Measurements from ENCODE around the gene ING4. TPM values are rescaled to one million over a fixed set of nuclear protein-coding genes. Genes with fewer than 3 reads are reported as not detected.

The ING4 gene
- total and polyA plus RNA-seq, 5 donors from 2014 or later, result 34.6 to 90.6 (median 80.8) TPM

DNA sequence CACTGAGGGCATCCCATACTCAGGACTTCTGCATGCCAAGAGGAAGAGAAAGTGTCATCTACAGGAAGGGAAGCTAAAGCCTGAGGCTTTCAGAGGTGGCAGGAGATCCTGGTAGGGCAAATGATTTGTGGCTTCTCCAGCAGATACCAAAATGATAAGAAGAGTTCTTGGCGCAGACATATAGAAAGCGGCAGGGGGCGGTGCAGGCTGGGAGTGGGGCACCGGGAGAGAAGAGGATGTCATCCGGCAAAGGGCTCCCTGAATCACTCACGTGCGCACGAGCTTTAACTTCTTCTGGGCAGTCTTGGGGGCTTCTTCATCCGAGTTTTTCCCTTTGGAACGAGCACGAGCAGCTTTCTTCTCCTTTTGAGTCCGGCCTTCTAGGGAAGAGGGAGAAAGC, 10.5 kb downstream of the ING4 start:
- H3K4me3 Mint-ChIP-seq, result no peak overlapping the region
- no peaks in the 10 kb centered on the region for H3K27me3 ChIP-seq (ENCODE audit: control insufficient read depth, insufficient read depth, low read length)
- peak overlapping the region in 1 of 3 donors; percentile 74 for H3K27ac Mint-ChIP-seq
- no peaks in the 10 kb centered on the region for H3K27me3 Mint-ChIP-seq
- peaks cover 63% of the 10 kb centered on the region for H3K36me3 ChIP-seq (ENCODE audit: control insufficient read depth, insufficient read depth, low read length)
- ATAC-seq (ENCODE audit: low read depth in 2 of 2), result no peak
- peaks cover 30% of the 10 kb centered on the region for H3K36me3 Mint-ChIP-seq
- no peak for DNase-seq
- H3K4me1 ChIP-seq (ENCODE audit: control insufficient read depth, insufficient read depth, low read length, poor library complexity, severe bottlenecking), result no peaks in the 10 kb centered on the region
- no peaks in the 10 kb centered on the region for H3K9me3 ChIP-seq (ENCODE audit: control insufficient read depth in 2 of 2, low read length in 2 of 2)
- H3K9me3 Mint-ChIP-seq, result no peaks in the 10 kb centered on the region
- no peak overlapping the region for H3K4me3 ChIP-seq (ENCODE audit: low read depth, low read length)
- peaks cover 0 to 6% (median 0%) of the 10 kb centered on the region in 4 donors for H3K4me1 Mint-ChIP-seq
- no peak overlapping the region for H3K27ac ChIP-seq (ENCODE audit: insufficient read depth, low read length, poor library complexity, severe bottlenecking)

DNA sequence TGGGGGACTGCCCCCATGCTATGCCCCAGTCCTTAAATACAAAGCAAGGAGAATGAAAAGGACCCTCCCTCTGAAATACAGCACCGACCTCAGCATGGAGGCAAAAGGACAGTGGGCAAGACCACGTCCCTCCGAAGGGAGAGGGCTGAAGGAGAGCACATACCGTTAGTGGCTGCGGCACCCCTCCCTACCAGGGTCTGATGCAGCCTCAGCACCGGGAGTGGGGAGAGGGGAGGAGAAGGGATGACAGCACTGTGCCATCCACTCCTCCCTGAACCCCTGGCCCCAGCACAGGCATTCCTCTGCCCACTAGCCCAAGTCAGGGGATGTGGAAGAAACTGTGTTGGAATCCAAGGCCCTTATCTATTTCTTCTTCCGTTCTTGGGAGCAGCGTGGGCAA, 12.1 kb downstream of the ING4 start:
- DNase-seq, result no peak
- no peak overlapping the region for H3K4me3 Mint-ChIP-seq
- no peaks in the 10 kb centered on the region for H3K27me3 Mint-ChIP-seq
- peaks cover 51% of the 10 kb centered on the region for H3K36me3 ChIP-seq (ENCODE audit: control insufficient read depth, insufficient read depth, low read length)
- no peak overlapping the region for H3K27ac ChIP-seq (ENCODE audit: insufficient read depth, low read length, poor library complexity, severe bottlenecking)
- peaks cover 0 to 2% (median 0%) of the 10 kb centered on the region in 7 donors for H3K9me3 Mint-ChIP-seq
- no peaks in the 10 kb centered on the region for H3K27me3 ChIP-seq (ENCODE audit: control insufficient read depth, insufficient read depth, low read length)
- H3K36me3 Mint-ChIP-seq, result peaks cover 23% of the 10 kb centered on the region
- peak overlapping the region in 1 of 3 donors; percentile 47 for H3K27ac Mint-ChIP-seq
- H3K4me1 ChIP-seq (ENCODE audit: control insufficient read depth, insufficient read depth, low read length, poor library complexity, severe bottlenecking), result peaks cover 8% of the 10 kb centered on the region
- H3K9me3 ChIP-seq (ENCODE audit: control insufficient read depth in 2 of 2, low read length in 2 of 2), result no peaks in the 10 kb centered on the region
- H3K4me3 ChIP-seq (ENCODE audit: low read depth, low read length), result no peak overlapping the region
- peaks cover 0 to 14% (median 2%) of the 10 kb centered on the region in 4 donors for H3K4me1 Mint-ChIP-seq
- no peak for ATAC-seq (ENCODE audit: low read depth in 2 of 2)

- peak in 2 of 3 donors; percentile 12 to 45 for DNase-seq
- H3K27ac ChIP-seq (ENCODE audit: insufficient read depth, low read length, poor library complexity, severe bottlenecking), result no peak within 1 kb of the TSS
- peaks cover 12 to 14% of the 10 kb centered on the region in 2 experiments for H3K9me3 ChIP-seq (ENCODE audit: control insufficient read depth in 2 of 2, low read length in 2 of 2)
Observed at GRCh38 chr12:6647083-6647604, 15.8 kb downstream of the ING4 start, which contains the start of gene ACRBP. Gene ACRBP, minus strand, starts transcription at chr12:6647432. Its CDS starts 66 bp downstream, at chr12:6647366.

DNA sequence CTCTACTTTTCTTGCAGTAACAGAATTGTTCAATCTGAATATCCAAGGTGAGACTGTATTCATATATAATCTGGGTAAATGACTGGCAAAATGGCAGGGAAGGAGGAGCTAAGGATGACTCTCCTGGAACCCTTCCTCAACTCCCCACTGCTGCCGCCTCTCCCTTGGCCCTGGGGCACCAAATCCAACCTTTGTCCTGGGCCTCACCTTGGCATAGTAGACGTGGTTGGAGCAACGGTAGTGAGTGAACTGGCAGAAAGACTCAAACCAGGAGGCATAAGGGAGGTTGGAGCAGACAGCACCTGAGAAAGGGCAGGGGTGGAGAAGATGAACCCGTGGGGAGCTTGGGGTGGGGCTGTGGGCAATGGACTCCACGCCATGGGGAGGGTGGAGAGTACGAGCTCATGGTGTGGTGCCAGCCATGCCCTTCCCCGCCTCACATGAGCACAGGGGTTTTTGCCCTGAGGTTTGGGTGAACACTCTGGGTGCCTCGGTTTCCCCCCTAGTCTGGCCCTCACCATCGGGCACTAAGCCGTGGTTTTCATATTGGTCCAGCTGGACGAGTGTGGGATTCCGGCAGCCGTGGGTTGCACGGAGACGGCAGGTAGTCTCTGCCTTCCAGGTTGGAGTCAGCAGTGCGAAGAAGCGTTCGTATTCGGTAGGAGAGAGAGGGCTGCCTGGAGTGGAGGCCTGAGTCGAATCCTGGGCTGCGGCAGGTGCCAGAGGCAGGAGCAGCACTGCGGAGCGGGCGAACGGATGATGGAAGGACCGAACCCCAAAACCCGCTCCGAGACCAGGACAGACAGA, 16.4 kb downstream of the ING4 start:
- no peak for ATAC-seq (ENCODE audit: low read depth in 2 of 2)
- H3K4me3 ChIP-seq (ENCODE audit: low read depth, low read length), result no peak overlapping the region

More at GRCh38 chr12:6647083-6647604, 15.8 kb downstream of the ING4 start, which contains the start of gene ACRBP:
- Histone ChIP-seq H3K36me3 (ENCODE audit: control insufficient read depth, insufficient read depth, low read length) (peaks cover 18% of the 10 kb centered on the region), H3K4me1 (ENCODE audit: control insufficient read depth, insufficient read depth, low read length, poor library complexity, severe bottlenecking) (peaks cover 8% of the 10 kb centered on the region), H3K4me3 (ENCODE audit: low read depth, low read length) (no peak within 1 kb of the TSS), H3K27me3 (ENCODE audit: control insufficient read depth, insufficient read depth, low read length) (no peaks in the 10 kb centered on the region)
- no peaks in the 10 kb centered on the region for H3K27me3 Mint-ChIP-seq
- peak within 1 kb of the TSS in 2 of 3 donors; percentile 8 to 74 for H3K27ac Mint-ChIP-seq
- H3K36me3 Mint-ChIP-seq, result peaks cover 38% of the 10 kb centered on the region
- peak within 1 kb of the TSS in 3 of 4 donors; percentile 56 to 62 (median 57) for H3K4me3 Mint-ChIP-seq
- peaks cover 0 to 17% (median 3%) of the 10 kb centered on the region in 7 donors for H3K9me3 Mint-ChIP-seq
- H3K4me1 Mint-ChIP-seq, result peaks cover 0 to 18% (median 4%) of the 10 kb centered on the region in 4 donors
- peak; percentile 55 to 56 for ATAC-seq (ENCODE audit: low read depth in 2 of 2)

GRCh38 chr12:6644903-6645302, 18.0 kb downstream of the ING4 start:
- H3K4me1 Mint-ChIP-seq, result peaks cover 0 to 17% (median 5%) of the 10 kb centered on the region in 4 donors
- H3K27ac ChIP-seq (ENCODE audit: insufficient read depth, low read length, poor library complexity, severe bottlenecking), result no peak overlapping the region
- no peaks in the 10 kb centered on the region for H3K27me3 ChIP-seq (ENCODE audit: control insufficient read depth, insufficient read depth, low read length)
- DNase-seq, result no peak
- no peak for ATAC-seq (ENCODE audit: low read depth in 2 of 2)
- H3K36me3 Mint-ChIP-seq, result peaks cover 31% of the 10 kb centered on the region
- H3K36me3 ChIP-seq (ENCODE audit: control insufficient read depth, insufficient read depth, low read length), result no peaks in the 10 kb centered on the region
- peaks cover 0 to 17% (median 3%) of the 10 kb centered on the region in 7 donors for H3K9me3 Mint-ChIP-seq
- no peak overlapping the region for H3K4me3 ChIP-seq (ENCODE audit: low read depth, low read length)
- no peaks in the 10 kb centered on the region for H3K27me3 Mint-ChIP-seq
- H3K9me3 ChIP-seq (ENCODE audit: control insufficient read depth in 2 of 2, low read length in 2 of 2), result peaks cover 12 to 14% of the 10 kb centered on the region in 2 experiments
- peaks cover 8% of the 10 kb centered on the region for H3K4me1 ChIP-seq (ENCODE audit: control insufficient read depth, insufficient read depth, low read length, poor library complexity, severe bottlenecking)
- no peak overlapping the region for H3K4me3 Mint-ChIP-seq
- no peak overlapping the region for H3K27ac Mint-ChIP-seq

More for the DNA sequence above, 16.4 kb downstream of the ING4 start:
- H3K9me3 Mint-ChIP-seq, result peaks cover 0 to 17% (median 3%) of the 10 kb centered on the region in 7 donors
- peak overlapping the region in 3 of 4 donors; percentile 56 to 62 (median 57) for H3K4me3 Mint-ChIP-seq
- H3K36me3 ChIP-seq (ENCODE audit: control insufficient read depth, insufficient read depth, low read length), result peaks cover 15% of the 10 kb centered on the region
- peaks cover 12 to 14% of the 10 kb centered on the region in 2 experiments for H3K9me3 ChIP-seq (ENCODE audit: control insufficient read depth in 2 of 2, low read length in 2 of 2)
- peak overlapping the region in 1 of 3 donors; percentile 8 for H3K27ac Mint-ChIP-seq
- H3K27me3 ChIP-seq (ENCODE audit: control insufficient read depth, insufficient read depth, low read length), result no peaks in the 10 kb centered on the region
- DNase-seq, result no peak
- peaks cover 8% of the 10 kb centered on the region for H3K4me1 ChIP-seq (ENCODE audit: control insufficient read depth, insufficient read depth, low read length, poor library complexity, severe bottlenecking)
- peaks cover 35% of the 10 kb centered on the region for H3K36me3 Mint-ChIP-seq
- peaks cover 0 to 17% (median 4%) of the 10 kb centered on the region in 4 donors for H3K4me1 Mint-ChIP-seq
- no peaks in the 10 kb centered on the region for H3K27me3 Mint-ChIP-seq
- no peak overlapping the region for H3K27ac ChIP-seq (ENCODE audit: insufficient read depth, low read length, poor library complexity, severe bottlenecking)

DNA sequence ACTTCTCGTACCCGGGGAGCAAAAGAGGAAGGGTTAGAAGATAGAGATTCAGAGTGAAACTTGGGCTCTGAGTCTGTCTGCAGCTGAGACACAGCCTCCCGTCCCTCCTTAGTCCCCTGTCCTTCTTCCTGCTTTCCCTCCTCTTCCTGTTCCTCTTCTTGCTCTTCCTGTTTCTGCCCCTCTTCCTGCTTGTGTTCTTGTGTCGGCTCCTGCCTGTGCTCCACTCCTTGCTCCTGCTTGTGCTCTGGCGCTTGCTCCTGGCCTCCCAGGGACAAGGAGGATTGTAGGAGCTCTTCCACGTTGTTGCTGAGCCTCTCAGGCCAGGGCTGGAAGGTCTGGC, 18.7 kb downstream of the ING4 start:
- H3K27me3 ChIP-seq (ENCODE audit: control insufficient read depth, insufficient read depth, low read length), result no peaks in the 10 kb centered on the region
- H3K9me3 ChIP-seq (ENCODE audit: control insufficient read depth in 2 of 2, low read length in 2 of 2), result peaks cover 12 to 14% of the 10 kb centered on the region in 2 experiments
- no peak overlapping the region for H3K27ac ChIP-seq (ENCODE audit: insufficient read depth, low read length, poor library complexity, severe bottlenecking)
- H3K36me3 Mint-ChIP-seq, result peaks cover 31% of the 10 kb centered on the region
- peaks cover 0 to 17% (median 3%) of the 10 kb centered on the region in 7 donors for H3K9me3 Mint-ChIP-seq
- peaks cover 0 to 17% (median 5%) of the 10 kb centered on the region in 4 donors for H3K4me1 Mint-ChIP-seq
- ATAC-seq (ENCODE audit: low read depth in 2 of 2), result no peak
- no peak overlapping the region for H3K4me3 ChIP-seq (ENCODE audit: low read depth, low read length)
- no peaks in the 10 kb centered on the region for H3K27me3 Mint-ChIP-seq
- H3K4me1 ChIP-seq (ENCODE audit: control insufficient read depth, insufficient read depth, low read length, poor library complexity, severe bottlenecking), result peaks cover 8% of the 10 kb centered on the region
- no peaks in the 10 kb centered on the region for H3K36me3 ChIP-seq (ENCODE audit: control insufficient read depth, insufficient read depth, low read length)
- no peak for DNase-seq
- no peak overlapping the region for H3K4me3 Mint-ChIP-seq
- H3K27ac Mint-ChIP-seq, result peak overlapping the region in 1 of 3 donors; percentile 43

- Mint-ChIP-seq H3K27me3 (no peaks in the 10 kb centered on the region), H3K4me3 (no peak overlapping the region), H3K27ac (peak overlapping the region in 1 of 3 donors; percentile 4), H3K9me3 (peaks cover 0 to 17% (median 3%) of the 10 kb centered on the region in 7 donors), H3K4me1 (peaks cover 0 to 17% (median 5%) of the 10 kb centered on the region in 4 donors), H3K36me3 (peaks cover 31% of the 10 kb centered on the region)
- no peak for DNase-seq
- peaks cover 8% of the 10 kb centered on the region for H3K4me1 ChIP-seq (ENCODE audit: control insufficient read depth, insufficient read depth, low read length, poor library complexity, severe bottlenecking)
- no peaks in the 10 kb centered on the region for H3K36me3 ChIP-seq (ENCODE audit: control insufficient read depth, insufficient read depth, low read length)
- ATAC-seq (ENCODE audit: low read depth in 2 of 2), result no peak
- peaks cover 12 to 14% of the 10 kb centered on the region in 2 experiments for H3K9me3 ChIP-seq (ENCODE audit: control insufficient read depth in 2 of 2, low read length in 2 of 2)
- H3K27ac ChIP-seq (ENCODE audit: insufficient read depth, low read length, poor library complexity, severe bottlenecking), result no peak overlapping the region
- no peak overlapping the region for H3K4me3 ChIP-seq (ENCODE audit: low read depth, low read length)
- no peaks in the 10 kb centered on the region for H3K27me3 ChIP-seq (ENCODE audit: control insufficient read depth, insufficient read depth, low read length)
Observed at GRCh38 chr12:6643569-6644256, 19.2 kb downstream of the ING4 start.
